HG02973 (cell line): ENCODE results near the gene ZC3H13.

Experiments used
- ATAC-seq: cut with Tn5 transposase; IDR thresholded peaks from one replicate; pipeline ENCODE4 v1.9.1; 2021; ENCODE audit warnings: moderate library complexity; ENCODE audit not compliant: unreplicated experiment

ZC3H13 gene, protein sequence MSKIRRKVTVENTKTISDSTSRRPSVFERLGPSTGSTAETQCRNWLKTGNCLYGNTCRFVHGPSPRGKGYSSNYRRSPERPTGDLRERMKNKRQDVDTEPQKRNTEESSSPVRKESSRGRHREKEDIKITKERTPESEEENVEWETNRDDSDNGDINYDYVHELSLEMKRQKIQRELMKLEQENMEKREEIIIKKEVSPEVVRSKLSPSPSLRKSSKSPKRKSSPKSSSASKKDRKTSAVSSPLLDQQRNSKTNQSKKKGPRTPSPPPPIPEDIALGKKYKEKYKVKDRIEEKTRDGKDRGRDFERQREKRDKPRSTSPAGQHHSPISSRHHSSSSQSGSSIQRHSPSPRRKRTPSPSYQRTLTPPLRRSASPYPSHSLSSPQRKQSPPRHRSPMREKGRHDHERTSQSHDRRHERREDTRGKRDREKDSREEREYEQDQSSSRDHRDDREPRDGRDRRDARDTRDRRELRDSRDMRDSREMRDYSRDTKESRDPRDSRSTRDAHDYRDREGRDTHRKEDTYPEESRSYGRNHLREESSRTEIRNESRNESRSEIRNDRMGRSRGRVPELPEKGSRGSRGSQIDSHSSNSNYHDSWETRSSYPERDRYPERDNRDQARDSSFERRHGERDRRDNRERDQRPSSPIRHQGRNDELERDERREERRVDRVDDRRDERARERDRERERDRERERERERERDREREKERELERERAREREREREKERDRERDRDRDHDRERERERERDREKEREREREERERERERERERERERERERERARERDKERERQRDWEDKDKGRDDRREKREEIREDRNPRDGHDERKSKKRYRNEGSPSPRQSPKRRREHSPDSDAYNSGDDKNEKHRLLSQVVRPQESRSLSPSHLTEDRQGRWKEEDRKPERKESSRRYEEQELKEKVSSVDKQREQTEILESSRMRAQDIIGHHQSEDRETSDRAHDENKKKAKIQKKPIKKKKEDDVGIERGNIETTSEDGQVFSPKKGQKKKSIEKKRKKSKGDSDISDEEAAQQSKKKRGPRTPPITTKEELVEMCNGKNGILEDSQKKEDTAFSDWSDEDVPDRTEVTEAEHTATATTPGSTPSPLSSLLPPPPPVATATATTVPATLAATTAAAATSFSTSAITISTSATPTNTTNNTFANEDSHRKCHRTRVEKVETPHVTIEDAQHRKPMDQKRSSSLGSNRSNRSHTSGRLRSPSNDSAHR (N-terminal part only)

DNA sequence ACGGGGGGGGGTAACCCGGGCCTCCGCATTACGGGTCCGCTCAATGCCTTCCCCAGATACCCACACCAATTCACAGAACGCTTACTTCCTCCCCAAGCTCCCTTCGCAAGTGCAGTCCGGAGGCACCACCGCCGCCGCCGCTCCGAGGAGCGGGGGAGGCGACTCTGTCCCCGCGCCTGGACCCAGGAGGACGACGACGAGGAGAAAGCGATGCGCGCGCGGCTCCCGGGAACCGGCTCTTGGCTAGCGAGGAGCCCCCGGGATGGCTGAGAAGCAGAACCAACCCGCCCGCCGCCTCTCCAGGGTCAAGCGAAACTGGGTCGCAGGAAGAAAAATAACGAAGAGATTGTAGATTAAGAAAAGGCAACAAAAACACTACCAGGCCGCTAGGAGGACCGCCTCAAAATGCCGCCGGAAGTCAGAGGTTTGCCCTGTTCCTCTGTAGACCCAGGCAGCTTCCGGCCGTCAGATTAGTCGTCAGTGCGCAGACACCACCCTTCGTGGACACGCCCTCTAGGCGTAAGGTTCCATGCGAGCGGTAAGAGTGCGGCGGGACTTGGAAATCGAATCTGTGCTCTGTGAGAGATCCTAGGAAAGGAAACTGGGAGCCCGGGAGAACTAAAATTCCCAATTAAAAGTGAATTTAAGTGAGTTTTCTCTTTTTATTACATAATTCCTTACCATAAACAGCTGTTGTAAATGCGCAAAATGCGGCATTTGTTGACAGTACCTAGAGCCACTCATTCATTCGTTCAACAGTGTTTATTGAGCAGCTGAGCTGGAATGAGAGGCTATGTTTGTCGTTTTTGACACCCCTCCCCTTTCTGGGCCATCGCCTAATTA, at the start of gene ZC3H13:
Gene ZC3H13 (minus strand): TSS at position 428 of the 843 bp plus-strand sequence. CDS start 7,239 bp downstream, outside the sequence.
- peak; percentile 98 for ATAC-seq

DNA sequence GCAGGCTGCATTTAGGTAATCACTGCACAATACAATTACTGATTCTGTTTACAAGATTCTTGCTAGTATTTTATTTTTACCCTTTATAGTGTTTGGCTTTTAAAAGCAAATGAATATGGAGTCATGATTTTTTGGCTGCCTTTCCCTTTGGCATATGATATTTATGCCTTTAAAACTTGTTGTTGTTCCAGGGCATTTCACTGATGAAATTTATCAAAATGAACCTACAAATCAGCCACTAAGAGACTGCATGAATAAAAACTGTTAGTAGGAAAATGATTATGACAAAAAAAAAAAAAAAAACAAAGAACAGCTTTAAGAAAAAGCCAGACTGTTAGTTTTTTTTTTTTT, 49.7 kb upstream of the ZC3H13 start:
- no peak for ATAC-seq

- no peak for ATAC-seq
These were observed 49.1 kb upstream of the ZC3H13 start for GRCh38 chr13:46101484-46102254.

GRCh38 chr13:46101002-46101401, 48.5 kb upstream of the ZC3H13 start:
- no peak for ATAC-seq

GRCh38 chr13:46100191-46100815, 47.8 kb upstream of the ZC3H13 start:
- no peak for ATAC-seq

GRCh38 chr13:46097663-46098062, 45.1 kb upstream of the ZC3H13 start:
- ATAC-seq, result no peak

DNA sequence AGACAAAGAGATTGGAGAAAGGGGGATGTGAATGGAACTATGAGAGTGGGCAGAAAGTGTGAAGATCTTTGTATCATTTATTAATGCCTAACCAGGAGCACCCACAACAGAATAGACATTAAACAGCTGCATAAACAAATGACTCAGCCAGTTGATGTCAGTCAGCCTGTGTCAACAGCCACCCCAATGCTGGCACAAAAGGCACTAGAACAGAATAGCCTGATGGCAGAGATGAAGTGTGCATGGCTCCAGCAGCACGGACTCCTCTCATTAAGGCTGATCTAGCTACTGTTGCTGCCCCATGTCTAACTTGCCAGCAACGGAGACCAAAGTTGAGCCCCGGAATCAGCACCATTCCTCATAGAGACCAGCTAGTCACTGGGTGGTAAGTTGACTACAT, 44.5 kb upstream of the ZC3H13 start:
- no peak for ATAC-seq

DNA sequence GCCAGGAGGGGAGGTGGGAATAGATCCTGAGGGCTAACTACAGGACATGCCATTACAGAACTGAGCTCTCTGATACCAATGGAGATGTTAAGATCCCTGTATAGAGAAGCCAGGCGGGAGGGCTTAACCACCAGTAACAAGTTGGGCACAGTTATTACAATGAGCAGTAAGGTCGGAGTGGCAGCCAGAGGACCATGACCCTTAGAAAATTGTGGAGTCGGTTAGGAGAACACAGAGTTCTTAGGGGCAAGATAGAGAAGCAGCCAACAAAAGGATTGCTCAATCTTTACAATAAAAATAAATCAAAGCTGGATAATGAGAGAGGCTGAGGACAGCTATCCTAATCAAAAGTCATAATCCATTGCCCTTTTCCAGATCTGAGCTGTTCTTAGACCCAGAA, 41.9 kb upstream of the ZC3H13 start:
- no peak for ATAC-seq

DNA sequence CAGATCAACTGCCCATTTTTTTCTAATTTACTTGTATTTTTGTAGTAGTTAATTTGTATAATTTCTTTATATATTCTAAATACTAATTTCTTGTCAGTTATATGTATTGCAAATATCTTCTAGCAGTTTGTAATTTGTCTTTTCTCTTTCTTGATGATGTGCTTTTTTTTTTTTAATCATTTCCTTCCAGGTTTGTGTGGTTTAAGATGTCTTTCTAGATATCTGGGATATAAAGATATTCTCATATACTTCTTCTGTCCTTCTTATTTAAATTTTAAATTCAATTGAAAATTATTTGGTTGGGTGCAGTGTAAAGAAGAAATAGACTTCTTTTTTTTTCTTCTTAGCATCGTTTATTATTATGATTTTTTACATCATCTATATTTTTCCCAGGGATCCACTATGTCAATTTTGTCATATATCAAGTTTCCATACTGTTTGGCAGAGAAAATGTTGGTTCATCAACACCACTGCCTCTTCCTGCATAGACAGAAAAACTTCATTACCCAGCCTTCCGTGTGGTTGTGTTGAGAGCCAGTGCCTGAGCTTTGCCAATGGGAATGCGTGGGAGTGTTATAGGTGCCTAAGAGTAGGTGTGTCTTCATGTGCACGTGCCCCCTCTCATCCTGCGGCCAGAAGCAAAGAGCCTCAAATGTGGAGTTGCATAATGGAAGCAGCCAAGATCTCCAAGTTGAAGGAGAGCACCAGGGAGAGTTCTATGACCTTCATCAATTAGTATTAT, 36.4 kb upstream of the ZC3H13 start:
- no peak for ATAC-seq

GRCh38 chr13:46087481-46087880, 34.9 kb upstream of the ZC3H13 start:
- ATAC-seq, result no peak

GRCh38 chr13:46086985-46087384, 34.4 kb upstream of the ZC3H13 start:
- ATAC-seq, result no peak

DNA sequence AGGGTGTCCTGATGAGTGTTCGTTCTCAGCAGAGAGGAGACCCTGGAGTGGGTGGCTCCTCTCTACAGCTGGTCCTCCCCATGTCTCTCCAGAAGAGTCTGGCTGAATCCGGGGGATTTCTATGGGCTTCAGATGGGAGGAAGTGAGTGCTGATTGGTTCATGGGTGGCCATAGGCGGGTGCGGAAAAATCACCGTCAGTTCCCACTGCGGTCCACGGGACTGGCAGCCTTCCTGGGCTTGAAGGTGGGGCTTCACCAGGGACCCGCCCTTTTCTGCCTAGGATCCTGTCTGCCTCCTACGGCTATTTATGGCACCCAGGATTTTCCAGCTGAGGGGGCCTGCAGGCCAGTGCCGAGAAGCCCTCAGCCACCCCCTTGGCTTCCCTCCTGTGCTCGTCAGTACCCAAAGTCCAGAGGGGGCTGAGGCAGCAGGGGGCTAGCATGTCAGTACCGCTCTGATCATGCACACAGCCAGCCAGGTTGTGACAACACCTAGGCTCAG, 33.9 kb upstream of the ZC3H13 start:
- ATAC-seq, result no peak

GRCh38 chr13:46085737-46086136, 33.2 kb upstream of the ZC3H13 start:
- ATAC-seq, result no peak

DNA sequence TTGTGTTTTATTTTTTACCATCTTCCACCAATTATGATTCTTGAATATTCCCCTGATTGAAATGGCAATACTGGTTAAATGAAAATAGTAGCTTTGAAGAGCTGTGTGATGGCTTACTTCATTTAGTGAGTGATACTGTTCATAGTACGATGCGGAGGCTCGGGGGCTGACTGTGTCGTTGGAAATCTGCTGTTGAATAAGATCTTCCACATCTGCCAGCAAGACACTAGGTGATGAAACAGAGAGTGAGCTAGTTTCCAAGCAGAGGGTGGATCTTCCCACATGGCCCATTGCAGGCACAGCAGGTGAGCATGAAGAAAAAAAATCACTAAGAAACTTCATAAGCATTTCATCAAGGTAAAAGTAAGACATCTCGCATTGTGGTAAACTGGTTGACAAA, 29.8 kb upstream of the ZC3H13 start:
- no peak for ATAC-seq

DNA sequence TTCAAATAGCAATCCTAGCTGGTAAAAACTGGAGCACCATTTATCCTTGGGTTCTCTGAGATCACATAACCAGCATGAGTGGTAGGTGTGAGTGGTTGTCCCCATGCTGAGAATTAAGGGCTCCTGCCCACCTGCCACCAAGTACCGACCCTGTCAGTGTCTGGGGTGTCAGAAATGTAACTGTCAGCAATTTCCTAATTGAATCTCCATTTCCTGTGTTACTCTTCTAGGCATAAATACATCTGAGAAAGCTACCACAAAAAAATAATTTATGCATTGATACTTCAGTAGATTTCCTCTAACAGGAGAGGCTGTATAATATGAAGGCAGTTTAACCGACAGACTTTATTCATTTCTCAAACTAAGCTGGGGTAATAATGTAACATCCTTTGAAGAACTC, 27.2 kb upstream of the ZC3H13 start:
- ATAC-seq, result no peak

DNA sequence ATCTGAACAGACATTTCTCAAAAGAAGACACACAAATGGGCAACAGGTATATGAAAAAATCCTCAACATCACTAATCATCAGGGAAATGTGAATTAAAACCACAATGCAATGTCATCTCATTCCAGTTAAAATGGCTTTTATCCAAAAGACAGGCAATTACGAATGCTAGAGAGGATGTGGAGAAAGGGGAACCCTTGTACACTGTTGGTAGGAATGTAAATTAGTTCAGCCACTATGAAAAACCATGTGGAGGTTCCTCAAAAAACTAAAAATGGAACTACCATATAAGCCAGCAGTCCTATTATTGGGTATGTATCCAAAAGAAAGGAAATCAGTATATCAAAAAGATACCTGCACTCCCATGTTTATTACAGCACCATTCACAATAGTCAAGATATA, 24.7 kb upstream of the ZC3H13 start:
- no peak for ATAC-seq

- ATAC-seq, result no peak
These were observed 24.3 kb upstream of the ZC3H13 start for GRCh38 chr13:46076827-46077226.

GRCh38 chr13:46075811-46076210, 23.3 kb upstream of the ZC3H13 start:
- no peak for ATAC-seq
